Measurements from ENCODE around the gene GDPD5. TPM values are rescaled to one million over a fixed set of nuclear protein-coding genes. Genes with fewer than 3 reads are reported as not detected.
A peak's percentile ranks its signal among the peaks of the same experiment; 100 is the strongest.

The GDPD5 gene
- total and polyA plus RNA-seq, 9 of the 15 experiments (the other 6 are each of a cell fraction or from before 2014, with no cell fraction given) = 0.32 to 27.3 (median 8.0) TPM

- Histone ChIP-seq H3K4me3 (no peak overlapping the region), H3K4me1 (replicated peaks in 1 of 2; ENCODE audit: control insufficient read depth in 2 of 2, insufficient read depth in 2 of 2, low read length in 2 of 2) (peaks cover 12 to 15% of the 10 kb centered on the region in 2 experiments), H3K4me2 (ENCODE audit: insufficient read depth, low read length) (no peak overlapping the region), H2AFZ (ENCODE audit: low read depth, low read length) (peak overlapping the region; percentile 76), H3K79me2 (ENCODE audit: control insufficient read depth, insufficient read depth, low read length) (no peaks in the 10 kb centered on the region), H3K27me3 (ENCODE audit: control insufficient read depth in 2 of 2, insufficient read depth in 2 of 2, low read length in 2 of 2) (no peaks in the 10 kb centered on the region), H4K20me1 (replicated peaks; ENCODE audit: control insufficient read depth, insufficient read depth, low read length) (no peaks in the 10 kb centered on the region), H3K36me3 (ENCODE audit: control insufficient read depth, insufficient read depth, low read length) (no peaks in the 10 kb centered on the region), H3K9me1 (ENCODE audit: control insufficient read depth, insufficient read depth, low read length) (no peaks in the 10 kb centered on the region), H3K27ac (ENCODE audit: extremely low read depth, low read depth, low read length) (no peak overlapping the region), H3K9me3 (replicated peaks; ENCODE audit: control insufficient read depth, insufficient read depth, low read depth, low read length) (no peaks in the 10 kb centered on the region), H3K9ac (ENCODE audit: insufficient read depth in 1 of 2, low read depth in 2 of 2, low read length in 2 of 2) (peak overlapping the region; percentile 8 to 62; a peak in 1 of 4 replicates)
- WGBS (ENCODE audit: insufficient coverage, low coverage, missing lambda C conversion rate) = 34% methylated on average over 10 of the region's 11 CpGs
- FAIRE-seq (no peak), DNase-seq (ENCODE audit: extremely low read depth in 1 of 4, low spot score in 3 of 4) (no peak), ATAC-seq (no peak)
- in situ Hi-C loops (cut with MboI) (no loop called here), intact Hi-C loops (cut with micrococcal nuclease) (loop anchor here (2.0 to 5.0 kb wide), 2 partner anchors 56 to 483 kb away; no protein-coding TSS in a partner anchor)
- POLR2A ChIA-PET = interaction anchor here (0.7 to 3.1 kb wide), 4 partner anchors 11 to 154 kb away, joined by 3 to 29 read pairs (median 4); partner anchors contain the start of gene RPS3
- no TSS peak for BruUV-seq (replicated peaks)
- CTCF ChIA-PET (ENCODE audit: low intra/inter-chr PET ratio) = interaction anchor here (0.6 to 3.5 kb wide), 8 partner anchors 56 to 478 kb away, joined by 3 to 38 read pairs (median 6); no protein-coding TSS in a partner anchor
- no peak for TF ChIP-seq TRIM28 (IDR thresholded peaks at IDR 0.05)
These were observed 136.5 kb downstream of the GDPD5 start for GRCh38 chr11:75389276-75389605.

DNA sequence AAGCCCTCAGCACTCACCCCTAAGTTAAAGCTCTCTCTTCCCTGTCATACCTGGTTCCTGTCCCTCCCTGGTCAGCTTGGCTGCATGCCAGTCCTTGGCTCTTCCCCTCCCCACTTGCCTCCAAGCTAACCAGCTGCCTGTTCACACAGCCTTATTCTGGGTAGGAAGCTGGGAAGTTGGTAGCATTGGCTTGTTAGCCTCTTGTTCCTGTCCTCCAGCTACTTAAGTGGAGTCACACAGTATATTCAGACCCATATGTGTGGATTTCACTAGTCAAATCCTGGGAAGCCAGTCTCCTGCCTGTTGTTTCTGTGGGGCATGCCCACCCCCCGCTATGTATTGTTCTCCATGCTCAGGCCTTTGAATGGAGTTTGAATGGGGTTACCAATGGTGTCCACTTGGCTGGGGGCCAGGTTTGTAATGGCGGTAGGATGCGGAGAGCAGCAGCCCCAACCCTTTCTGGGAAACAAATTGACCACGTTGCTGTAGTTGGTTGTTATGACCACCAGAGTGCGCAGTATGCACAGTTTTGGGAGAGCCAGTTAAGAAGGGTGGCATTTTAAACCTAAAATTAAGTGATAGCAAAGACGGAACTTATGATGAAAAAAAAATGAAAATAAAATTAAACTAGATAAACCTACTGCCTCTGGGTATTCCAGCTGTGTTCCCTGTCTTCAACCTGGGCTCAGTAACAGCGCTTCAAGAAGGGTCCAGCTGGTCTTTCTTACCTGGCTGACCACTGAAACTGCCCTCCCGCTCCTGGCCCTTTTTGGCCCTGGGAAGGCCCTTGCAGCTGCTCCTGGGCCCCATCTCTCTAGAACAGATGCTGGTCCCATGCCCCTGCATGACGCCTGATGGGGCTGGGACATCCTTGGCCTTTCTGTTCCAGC is 137.1 kb downstream of the GDPD5 start:
- Histone ChIP-seq H3K36me3 (ENCODE audit: control insufficient read depth, insufficient read depth, low read length) (no peaks in the 10 kb centered on the region), H3K79me2 (ENCODE audit: control insufficient read depth, insufficient read depth, low read length) (no peaks in the 10 kb centered on the region), H3K27ac (ENCODE audit: extremely low read depth, low read depth, low read length) (peak overlapping the region; percentile 37; the same call in 1 of the 3 replicates), H3K9ac (ENCODE audit: insufficient read depth in 1 of 2, low read depth in 2 of 2, low read length in 2 of 2) (peak overlapping the region; percentile 40 to 78; a peak in 3 of 4 replicates), H3K4me3 (no peak overlapping the region), H2AFZ (ENCODE audit: low read depth, low read length) (peak overlapping the region; percentile 79), H4K20me1 (replicated peaks; ENCODE audit: control insufficient read depth, insufficient read depth, low read length) (no peaks in the 10 kb centered on the region), H3K9me3 (replicated peaks; ENCODE audit: control insufficient read depth, insufficient read depth, low read depth, low read length) (no peaks in the 10 kb centered on the region), H3K4me2 (ENCODE audit: insufficient read depth, low read length) (peak overlapping the region; percentile 61), H3K4me1 (replicated peaks in 1 of 2; ENCODE audit: control insufficient read depth in 2 of 2, insufficient read depth in 2 of 2, low read length in 2 of 2) (peaks cover 15% of the 10 kb centered on the region in 2 experiments), H3K9me1 (ENCODE audit: control insufficient read depth, insufficient read depth, low read length) (no peaks in the 10 kb centered on the region), H3K27me3 (ENCODE audit: control insufficient read depth in 2 of 2, insufficient read depth in 2 of 2, low read length in 2 of 2) (no peaks in the 10 kb centered on the region)
- BruUV-seq (replicated peaks) = no TSS peak
- POLR2A ChIA-PET = interaction anchor here (0.6 to 3.1 kb wide), 7 partner anchors 11 to 420 kb away, joined by 3 to 29 read pairs (median 3); partner anchors contain the start of gene RPS3
- FAIRE-seq = peak; percentile 93
- 21% methylated on average over 9 of the region's 9 CpGs for WGBS (ENCODE audit: insufficient coverage, low coverage, missing lambda C conversion rate)
- peak; percentile 86 for ATAC-seq
- intact Hi-C loops (cut with micrococcal nuclease) = loop anchor here (1.0 to 5.0 kb wide), 3 partner anchors 56 to 484 kb away; no protein-coding TSS in a partner anchor
- in situ Hi-C loops (cut with MboI) = no loop called here
- peak; percentile 76 to 90 (median 80) for DNase-seq (ENCODE audit: extremely low read depth in 1 of 4, low spot score in 3 of 4)
- CTCF ChIA-PET (ENCODE audit: low intra/inter-chr PET ratio) = interaction anchor here (0.6 to 3.5 kb wide), 12 partner anchors 52 to 1125 kb away, joined by 3 to 38 read pairs (median 4); no protein-coding TSS in a partner anchor
- peak; percentile 85 for TF ChIP-seq SMC3 (conservative IDR thresholded peaks at IDR 0.05; ENCODE audit: insufficient read depth, low read depth, low read length)
- TF ChIP-seq, protein P1, sequence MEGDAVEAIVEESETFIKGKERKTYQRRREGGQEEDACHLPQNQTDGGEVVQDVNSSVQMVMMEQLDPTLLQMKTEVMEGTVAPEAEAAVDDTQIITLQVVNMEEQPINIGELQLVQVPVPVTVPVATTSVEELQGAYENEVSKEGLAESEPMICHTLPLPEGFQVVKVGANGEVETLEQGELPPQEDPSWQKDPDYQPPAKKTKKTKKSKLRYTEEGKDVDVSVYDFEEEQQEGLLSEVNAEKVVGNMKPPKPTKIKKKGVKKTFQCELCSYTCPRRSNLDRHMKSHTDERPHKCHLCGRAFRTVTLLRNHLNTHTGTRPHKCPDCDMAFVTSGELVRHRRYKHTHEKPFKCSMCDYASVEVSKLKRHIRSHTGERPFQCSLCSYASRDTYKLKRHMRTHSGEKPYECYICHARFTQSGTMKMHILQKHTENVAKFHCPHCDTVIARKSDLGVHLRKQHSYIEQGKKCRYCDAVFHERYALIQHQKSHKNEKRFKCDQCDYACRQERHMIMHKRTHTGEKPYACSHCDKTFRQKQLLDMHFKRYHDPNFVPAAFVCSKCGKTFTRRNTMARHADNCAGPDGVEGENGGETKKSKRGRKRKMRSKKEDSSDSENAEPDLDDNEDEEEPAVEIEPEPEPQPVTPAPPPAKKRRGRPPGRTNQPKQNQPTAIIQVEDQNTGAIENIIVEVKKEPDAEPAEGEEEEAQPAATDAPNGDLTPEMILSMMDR (IDR thresholded peaks at IDR 0.05 in 2 of 3, conservative IDR thresholded peaks at IDR 0.05 in 1 of 3; ENCODE audit: insufficient read depth in 2 of 3, low read depth in 1 of 3, low read length in 3 of 3) = peak; percentile 81 to 94 (median 89)
